NCI-H1105 treated with DMSO at 0.1 percent for 48 hours (cell line): ENCODE measurements around the gene RAP1B.

ENCODE experiments used
- DNase-seq: peaks from one replicate; lab custom pipeline; 2025; lab: John Stamatoyannopoulos, UW

The RAP1B gene

DNA sequence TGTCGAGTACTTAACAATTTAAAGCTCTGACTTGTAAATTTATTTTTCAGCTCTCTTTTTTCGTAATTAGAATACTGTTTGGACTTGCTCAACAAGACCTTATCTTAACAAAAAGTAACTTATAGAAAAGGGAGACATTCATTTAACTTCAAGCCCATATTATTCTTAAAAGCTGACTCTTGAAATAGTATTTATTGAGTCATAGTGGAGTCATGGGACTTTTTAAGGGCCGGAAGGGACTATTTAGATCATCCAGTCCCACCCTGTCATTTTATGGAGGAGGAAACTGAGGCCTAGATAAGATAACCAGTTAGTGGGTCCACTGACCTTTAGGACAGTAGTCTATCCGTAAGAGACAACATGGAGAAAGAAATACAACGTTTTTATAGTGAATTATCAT is 1.5 kb downstream of the RAP1B start:
- no peak for DNase-seq

DNA sequence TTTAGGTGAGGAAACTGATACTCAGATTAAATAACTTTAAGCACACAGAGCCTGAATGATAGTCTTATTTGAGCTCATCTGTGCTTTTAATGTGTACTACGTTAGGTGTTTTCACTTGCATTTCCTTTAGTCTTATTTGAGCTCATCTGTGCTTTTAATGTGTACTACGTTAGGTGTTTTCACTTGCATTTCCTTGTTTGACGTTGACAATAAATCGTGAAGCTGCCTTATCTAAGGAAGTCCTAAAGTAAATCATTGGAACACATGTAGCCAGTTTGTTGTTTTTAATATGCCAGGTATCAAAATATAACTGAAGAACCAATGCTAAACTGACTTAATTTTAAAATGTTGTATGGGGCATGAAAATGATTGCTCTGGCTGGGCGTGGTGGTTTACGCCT is 2.0 kb downstream of the RAP1B start:
- DNase-seq = no peak

- DNase-seq = no peak
Observed at GRCh38 chr12:68613209-68613904, 2.7 kb downstream of the RAP1B start.

DNA sequence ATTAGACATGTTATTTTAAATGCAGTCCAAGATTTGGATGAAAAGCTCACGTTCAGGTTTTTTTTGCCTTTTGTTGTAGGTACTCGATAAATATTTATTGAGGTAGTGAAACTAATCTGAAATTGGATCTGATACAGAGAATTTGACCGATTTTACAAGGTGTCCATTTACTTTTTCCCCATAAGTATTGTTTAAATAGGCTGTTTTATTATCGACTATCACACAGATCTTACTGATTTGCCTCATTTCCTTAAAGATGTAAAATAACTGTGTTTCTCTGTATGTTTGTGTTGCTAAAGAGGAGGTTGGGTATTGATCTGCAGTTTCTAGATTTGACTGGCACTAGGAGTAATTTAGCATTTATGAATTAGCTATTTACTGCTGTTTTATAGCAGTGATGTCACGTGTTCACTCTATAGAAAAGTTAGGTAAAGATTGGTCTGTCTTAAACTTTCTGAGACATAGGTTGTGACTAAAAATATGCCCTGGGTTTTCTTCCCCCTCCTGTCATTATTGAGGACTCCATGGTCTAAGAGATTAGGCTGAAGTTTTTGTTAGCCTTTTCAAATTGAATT is 3.5 kb downstream of the RAP1B start:
- no peak for DNase-seq

GRCh38 chr12:68614769-68615168 is 4.1 kb downstream of the RAP1B start:
- DNase-seq = no peak

DNA sequence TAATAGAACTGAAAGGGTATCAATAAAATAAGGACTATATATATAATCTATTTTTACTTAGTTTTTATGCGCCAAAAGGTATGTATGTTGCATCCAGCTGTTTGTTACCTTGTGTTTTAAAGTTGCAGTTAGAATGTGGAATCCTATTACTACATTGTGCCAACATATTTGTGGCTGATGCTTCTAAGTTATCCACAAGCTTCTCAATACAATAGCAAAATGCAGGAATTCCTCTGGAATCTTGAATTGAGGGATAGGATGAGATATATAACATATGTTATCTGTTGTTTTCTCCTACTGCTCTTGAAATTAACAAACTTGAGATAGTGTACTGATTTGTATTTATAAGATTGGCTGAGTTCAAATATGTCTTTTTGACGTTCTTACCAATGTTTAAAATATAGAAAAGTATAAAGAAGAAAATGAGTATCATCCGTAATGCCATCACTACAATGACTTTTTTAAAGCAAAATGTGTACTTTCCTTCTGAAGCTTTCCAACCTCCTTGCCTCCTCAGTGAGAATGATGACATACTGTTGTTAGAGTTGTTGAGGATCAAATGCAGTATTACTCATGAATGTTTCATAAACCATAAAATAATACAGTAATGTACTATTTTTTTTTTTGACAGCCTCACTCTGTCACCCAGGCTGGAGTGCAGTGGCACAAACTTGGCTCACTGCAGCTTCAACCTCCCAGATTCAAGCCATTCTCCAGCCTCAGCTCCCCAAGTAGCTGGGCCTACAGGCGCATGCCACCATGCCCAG is 6.6 kb downstream of the RAP1B start:
- no peak for DNase-seq

DNA sequence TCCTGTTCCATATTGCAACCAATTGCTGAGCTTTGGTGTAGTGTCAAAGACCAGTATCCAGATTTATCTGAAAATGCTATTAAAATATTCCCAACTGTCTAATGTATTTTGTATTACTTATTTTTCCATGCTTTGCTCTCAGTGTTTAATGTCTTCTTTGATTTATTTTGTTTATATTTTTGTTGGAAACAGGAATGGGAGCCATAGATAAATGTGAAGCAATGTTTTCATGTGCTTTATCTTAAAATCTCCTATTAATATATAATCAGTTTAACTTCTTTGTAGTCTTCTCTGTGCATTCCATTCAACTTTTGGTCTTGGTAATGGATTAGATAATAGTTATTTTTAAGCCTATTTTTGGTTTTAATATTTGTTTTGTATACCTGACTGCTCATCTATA is 8.8 kb downstream of the RAP1B start:
- DNase-seq = no peak

DNA sequence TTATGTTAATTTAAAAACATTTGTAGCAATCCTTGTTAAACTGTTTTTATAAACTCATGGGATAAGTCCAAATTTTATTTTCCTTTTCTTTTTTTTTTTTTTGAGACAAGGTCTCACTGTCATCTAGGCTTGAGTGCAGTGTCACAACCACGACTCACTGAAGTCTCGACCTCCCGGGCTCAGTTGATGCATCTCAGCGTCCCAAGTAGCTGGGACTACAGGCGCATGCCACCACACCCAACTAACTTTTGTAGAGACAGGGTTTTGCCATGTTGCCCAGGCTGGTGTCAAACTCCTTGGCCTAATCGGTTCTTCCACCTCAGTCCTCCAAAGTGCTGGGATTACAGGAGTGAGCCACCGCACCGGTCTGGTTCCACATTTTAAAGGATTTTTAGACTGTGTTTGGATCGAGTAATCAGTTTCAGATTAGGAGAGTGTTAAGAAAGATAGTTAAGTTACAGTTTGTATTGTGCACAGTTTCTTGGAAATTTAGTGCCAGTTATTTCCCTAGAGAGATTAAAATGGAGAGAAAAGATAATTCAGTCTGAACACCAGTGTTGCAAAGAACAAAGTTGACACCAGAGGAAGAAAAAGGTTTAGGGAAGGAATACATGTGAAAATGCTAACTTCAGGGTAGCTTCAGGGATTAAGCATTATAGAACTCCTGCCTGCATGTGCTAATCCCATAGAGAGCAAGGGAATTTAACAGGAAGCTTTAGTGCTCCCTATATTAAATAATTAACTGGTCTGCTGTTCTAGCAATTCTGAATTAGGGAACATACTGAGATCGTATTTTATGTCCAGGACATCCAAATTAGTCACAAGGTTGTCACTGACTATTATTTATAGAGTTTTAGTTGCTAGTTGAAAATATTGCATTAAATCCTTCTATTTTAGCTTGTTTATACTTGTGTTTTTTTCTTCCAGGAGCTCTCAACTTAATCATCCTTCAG is 10.1 kb downstream of the RAP1B start:
- no peak for DNase-seq

GRCh38 chr12:68621472-68622081 is 10.9 kb downstream of the RAP1B start:
- no peak for DNase-seq

GRCh38 chr12:68622250-68622649 is 11.6 kb downstream of the RAP1B start:
- no peak for DNase-seq

- DNase-seq = no peak
Observed at GRCh38 chr12:68623059-68623458, 12.4 kb downstream of the RAP1B start.

DNA sequence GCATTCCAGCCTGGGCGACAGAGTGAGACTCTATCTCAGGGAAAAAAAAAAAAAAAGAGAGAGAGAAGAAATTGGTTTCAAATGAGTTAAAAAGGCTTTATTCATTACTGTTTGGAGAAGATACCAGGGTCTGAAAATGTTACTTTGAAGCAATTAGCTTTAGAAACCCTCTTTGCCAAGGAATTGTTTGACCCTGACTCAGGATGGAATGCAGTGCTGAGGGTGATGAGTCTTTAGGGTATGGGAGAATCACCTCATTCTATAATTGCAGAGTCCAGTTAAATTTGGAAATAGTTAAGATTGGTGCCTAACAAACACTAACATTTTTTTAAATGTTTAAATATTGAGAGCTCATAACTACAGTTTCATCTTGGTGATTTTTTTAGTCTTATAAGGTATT is 13.3 kb downstream of the RAP1B start:
- no peak for DNase-seq

DNA sequence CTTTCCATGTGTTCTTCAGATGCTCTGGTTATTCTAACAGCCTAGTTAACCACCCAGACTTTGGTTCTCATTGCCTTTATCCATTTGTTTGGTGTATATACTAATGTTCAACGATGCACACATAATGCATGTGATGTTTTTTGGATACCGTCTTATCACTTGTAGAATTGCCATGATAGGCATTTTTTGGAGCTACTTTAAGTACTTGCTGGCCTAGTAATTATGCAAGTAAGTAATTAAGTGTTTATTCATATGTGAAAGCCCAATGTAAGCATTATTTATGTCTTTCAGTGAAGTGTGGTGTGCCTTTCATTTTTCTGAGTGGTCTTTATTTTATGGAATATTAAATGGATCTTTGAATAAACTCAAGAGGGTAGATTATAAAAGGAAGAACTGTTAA is 14.2 kb downstream of the RAP1B start:
- DNase-seq = peak; percentile 35

- no peak for DNase-seq
Observed at GRCh38 chr12:68627673-68628319, 17.1 kb downstream of the RAP1B start.

DNA sequence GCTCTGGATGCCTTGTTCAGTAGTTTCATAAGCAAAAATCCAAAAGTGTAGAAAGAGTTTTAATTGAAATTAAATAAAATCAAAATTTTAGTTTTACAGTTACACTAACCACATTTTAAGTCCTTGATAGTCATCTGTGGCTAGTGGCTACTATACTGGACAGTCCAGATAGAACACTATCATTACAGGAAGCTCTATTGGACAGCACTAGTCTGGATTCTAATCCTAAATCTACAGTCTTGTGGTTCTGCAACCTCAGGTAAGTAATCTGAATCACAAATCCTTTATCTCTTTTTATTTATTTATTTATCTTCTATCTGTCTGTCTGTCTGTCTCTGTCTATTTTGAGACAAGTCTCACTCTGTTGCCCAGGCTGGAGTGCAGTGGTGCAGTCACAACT is 18.0 kb downstream of the RAP1B start:
- no peak for DNase-seq

DNA sequence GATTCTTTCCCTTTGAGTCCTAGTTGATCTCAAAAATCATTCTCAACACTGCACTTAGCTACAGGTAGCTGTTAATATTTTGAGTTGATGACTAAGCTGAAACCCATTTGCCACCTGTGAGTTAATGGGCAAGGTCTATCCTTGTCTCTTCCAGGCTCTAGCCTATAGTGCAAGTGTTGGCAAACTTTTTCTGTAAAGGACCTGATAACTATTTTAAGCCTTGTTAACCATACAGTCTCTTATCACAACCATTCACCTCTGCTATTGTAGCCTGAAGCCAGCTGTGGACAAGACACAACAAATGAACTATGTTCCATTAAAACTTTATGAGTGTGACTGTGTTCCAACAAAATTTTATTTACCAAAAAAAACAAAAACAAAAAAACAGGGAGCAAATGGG is 19.4 kb downstream of the RAP1B start:
- DNase-seq = no peak

DNA sequence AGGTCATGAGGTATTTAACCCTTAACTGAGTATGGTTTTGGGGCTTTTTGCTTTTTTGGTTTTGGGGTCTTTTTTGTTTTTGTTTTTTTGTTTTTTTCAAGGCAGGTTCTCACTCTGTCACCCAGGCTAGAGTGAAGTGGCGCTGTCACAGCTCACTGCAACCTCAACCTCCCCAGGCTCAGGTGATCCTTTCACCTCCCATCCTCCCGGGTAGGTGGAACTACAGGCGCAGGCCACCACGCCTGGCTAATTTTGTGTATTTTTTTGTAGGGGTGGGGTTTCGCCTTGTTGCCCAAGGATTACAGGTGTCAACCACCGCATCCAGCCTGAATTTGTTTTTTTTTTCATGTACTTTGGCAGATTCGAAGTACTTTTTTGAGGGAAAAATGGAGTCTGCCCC is 19.9 kb downstream of the RAP1B start:
- DNase-seq = no peak

GRCh38 chr12:68631227-68631626 is 20.5 kb downstream of the RAP1B start:
- DNase-seq = no peak

DNA sequence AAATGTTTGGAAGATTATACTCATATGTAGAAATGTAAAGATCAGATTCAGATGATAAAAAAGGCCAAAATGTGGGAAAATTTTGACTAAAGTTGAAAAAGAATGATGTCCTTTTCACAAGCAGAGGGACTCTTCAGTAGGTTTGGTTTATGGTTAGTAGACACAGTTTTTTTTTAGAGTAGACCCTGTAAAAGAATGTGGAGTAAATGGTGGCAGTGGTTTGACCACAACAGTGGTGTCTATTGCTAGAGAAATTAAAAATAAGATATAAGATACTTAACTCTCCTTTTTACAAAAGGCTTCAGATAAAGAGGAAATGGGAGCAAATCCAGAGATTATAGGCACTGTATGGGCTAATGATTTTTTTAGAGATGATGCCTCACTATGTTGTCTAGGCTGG is 21.8 kb downstream of the RAP1B start:
- no peak for DNase-seq

DNA sequence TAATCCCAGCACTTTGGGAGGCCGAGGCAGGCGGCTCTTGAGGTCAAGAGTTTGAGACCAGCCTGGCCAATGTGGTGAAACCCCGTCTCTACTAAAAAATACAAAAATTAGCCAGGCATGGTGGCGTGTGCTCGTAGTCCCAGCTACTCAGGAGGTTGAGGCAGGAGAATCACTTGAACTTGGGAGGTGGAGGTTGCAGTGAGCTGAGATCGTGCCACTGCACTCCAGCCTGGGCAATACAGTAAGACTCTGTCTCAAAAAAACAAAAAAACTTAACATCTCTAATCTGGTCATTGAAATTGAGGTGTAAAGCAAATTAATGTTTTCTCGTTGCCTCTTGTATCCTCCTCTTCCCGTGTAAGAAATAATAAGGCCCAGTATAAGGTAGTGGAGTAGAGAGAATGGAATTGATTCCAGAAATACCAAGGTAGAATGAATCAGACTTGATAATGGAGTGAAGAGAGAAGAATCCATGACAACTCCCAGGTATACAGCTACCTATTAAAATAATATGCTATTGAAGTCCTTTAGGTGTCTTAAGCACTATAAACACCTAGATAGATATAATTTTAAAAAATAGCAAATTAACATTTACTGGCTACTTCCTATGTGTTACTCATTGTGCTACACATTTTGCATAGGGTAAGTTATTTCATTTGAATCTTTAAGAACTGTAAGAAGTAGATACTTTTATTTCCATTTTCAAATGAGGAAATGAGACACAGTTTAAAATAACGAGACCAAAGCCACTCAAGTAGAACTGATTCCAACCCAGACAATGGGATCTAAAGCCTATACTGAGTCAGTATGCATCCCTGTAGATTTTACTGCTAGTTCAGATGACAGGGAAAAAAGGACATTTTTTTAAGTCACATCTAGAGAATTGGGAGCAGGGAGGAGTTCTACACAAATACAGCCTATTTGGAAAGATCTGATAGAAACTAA is 23.2 kb downstream of the RAP1B start:
- no peak for DNase-seq
